ENCODE measurements around the gene FAM193B.

Gene FAM193B

DNA sequence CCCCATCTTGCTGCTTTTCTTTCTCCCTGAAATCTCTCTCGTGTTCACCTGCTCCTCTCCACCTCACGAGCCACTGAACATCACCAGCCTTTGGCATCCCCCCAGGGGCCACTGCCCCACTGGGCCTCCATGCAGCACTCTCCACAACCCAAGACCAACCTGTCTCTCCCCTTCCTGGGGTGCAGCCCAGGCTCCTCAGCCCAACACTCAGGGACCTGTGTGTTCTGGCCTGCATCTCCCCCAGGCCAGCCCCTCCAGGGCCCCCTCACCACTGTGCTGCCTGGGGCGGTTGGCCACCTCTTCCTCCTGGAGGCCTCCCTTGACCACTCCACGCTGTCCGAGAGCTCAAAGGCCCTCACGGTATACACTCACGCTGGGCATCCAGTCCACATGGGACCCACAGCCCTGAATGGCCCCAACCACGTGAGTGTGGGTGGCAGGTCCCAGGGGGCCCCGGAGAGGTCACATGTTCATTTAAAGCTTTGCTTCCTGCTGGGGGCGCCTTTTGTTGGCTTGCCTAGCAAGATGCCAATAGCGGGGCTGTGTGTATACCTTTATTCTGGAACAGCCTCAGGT lies 44.3 kb downstream of the FAM193B start:
- peaks cover 22% of the 10 kb centered on the region for H3K36me3 Mint-ChIP-seq (ENCODE audit: low read depth)
- H3K27me3 Mint-ChIP-seq (ENCODE audit: low read depth) = no peaks in the 10 kb centered on the region
- no peak overlapping the region for H3K4me3 Mint-ChIP-seq
- no peak overlapping the region for H3K27ac Mint-ChIP-seq
- peaks cover 6% of the 10 kb centered on the region for H3K4me1 Mint-ChIP-seq (ENCODE audit: low read depth)
- no peaks in the 10 kb centered on the region for H3K9me3 Mint-ChIP-seq

DNA sequence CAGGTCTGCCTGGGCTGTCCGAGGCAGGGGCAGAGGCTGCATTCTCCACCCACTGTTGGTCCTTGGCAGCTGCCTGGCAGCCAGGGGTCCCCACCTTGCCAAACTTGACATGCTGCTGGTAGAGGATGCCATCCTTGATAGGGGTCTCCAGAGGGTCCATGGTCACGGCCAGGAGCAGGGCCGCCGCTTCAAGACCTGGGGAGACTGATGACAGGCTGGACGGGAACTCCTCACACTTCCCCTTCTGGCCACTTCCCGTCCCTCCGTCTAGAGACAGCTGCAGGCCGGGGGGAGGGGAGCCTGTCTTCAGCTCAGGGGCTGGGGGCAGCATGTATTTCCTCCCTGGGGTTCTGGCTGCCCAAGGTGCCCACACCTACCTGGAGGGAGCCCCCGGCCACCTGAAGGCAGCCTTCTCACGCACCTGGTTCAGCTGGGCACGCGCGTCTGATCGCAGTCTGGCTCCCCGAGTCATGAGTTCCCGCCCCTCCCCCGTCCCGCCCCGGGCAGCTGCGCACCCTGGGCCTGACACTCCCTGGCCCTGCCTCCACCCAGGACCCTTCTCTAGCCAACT lies 44.9 kb downstream of the FAM193B start, which contains the start of gene DOK3:
TSS of gene DOK3 (minus strand) at position 446 of the 571 bp plus-strand sequence. CDS start at position 160, 286 bp downstream.
- no peaks in the 10 kb centered on the region for H3K9me3 Mint-ChIP-seq
- H3K4me3 Mint-ChIP-seq = no peak within 1 kb of the TSS
- H3K4me1 Mint-ChIP-seq (ENCODE audit: low read depth) = peaks cover 4% of the 10 kb centered on the region
- H3K27me3 Mint-ChIP-seq (ENCODE audit: low read depth) = no peaks in the 10 kb centered on the region
- H3K27ac Mint-ChIP-seq = no peak within 1 kb of the TSS
- peaks cover 21% of the 10 kb centered on the region for H3K36me3 Mint-ChIP-seq (ENCODE audit: low read depth)

DNA sequence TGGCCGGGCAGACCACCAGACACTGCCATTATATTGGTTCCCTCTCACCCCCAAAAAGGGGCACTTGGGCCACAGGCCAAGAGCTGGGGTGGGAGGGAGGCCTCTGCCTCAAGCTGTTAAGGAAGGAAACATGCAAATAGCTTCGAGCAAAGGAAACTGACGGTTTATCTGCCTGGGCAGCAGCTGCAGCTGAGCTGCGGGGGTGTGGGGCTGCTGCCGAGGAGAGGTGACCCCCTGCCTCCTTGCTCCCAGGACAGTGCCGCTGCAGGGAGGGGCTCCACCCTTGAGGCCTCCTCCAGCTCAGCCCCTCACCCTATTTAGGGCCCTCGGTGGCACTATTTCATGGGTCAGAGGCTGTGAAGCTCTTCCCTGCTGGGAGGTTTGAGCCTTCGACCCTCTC lies 45.5 kb downstream of the FAM193B start:
- Mint-ChIP-seq H3K4me3 (no peak overlapping the region), H3K27me3 (ENCODE audit: low read depth) (no peaks in the 10 kb centered on the region), H3K36me3 (ENCODE audit: low read depth) (peaks cover 16% of the 10 kb centered on the region), H3K4me1 (ENCODE audit: low read depth) (peaks cover 1% of the 10 kb centered on the region), H3K9me3 (no peaks in the 10 kb centered on the region), H3K27ac (no peak overlapping the region)

DNA sequence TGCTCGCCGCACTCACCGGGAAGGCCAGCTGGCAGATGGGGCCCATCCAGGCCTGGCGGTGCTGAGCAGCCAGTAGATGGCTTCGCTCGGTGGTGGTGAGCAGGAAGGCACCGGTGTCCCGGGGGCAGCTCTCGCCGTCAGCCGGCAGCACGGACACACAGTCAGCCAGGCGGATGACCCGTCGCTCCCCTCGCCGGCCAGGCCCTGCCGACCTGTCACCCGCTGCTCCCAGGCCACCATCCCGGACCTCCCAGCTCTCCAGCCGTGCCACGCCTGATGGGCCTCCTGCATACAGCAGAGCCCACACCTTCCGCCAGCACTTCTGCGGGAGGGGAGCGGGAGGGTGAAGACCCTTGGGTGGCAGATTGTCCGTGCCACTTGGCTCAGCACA lies 46.1 kb downstream of the FAM193B start:
- H3K9me3 Mint-ChIP-seq = no peaks in the 10 kb centered on the region
- H3K4me3 Mint-ChIP-seq = no peak overlapping the region
- no peaks in the 10 kb centered on the region for H3K27me3 Mint-ChIP-seq (ENCODE audit: low read depth)
- H3K27ac Mint-ChIP-seq = no peak overlapping the region
- peaks cover 1% of the 10 kb centered on the region for H3K4me1 Mint-ChIP-seq (ENCODE audit: low read depth)
- peaks cover 15% of the 10 kb centered on the region for H3K36me3 Mint-ChIP-seq (ENCODE audit: low read depth)

DNA sequence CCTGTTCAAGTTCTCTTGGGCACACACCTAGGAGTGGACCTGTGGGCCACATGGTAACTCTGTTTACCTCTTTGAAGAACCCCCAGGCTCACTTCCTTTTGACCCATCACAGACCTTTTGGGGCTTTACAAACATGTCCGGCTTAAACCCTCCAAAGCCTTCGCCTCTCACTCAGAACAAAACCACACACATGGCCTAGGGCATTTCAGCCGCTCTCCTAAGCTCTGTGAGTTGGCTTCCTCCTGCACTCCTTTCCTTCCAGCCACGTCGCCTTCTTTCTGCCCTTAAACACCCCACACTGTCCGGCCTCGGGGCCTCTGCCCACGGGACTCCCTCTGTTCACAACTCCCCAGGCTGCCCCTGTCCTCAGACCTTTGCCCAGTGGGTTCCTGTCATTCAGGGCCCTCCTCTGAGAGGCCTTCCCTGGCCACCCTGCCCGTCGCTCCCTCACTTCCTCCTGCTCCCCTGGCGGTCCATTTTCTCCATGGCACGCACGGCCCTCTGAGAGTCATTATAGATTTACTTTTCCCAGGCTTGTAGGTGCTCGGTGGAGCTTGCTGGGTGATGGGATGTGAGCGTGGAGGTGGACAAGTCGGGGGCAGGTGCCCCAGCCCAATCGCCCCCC lies 46.7 kb downstream of the FAM193B start:
- H3K4me1 Mint-ChIP-seq (ENCODE audit: low read depth) = peaks cover 1% of the 10 kb centered on the region
- no peaks in the 10 kb centered on the region for H3K9me3 Mint-ChIP-seq

DNA sequence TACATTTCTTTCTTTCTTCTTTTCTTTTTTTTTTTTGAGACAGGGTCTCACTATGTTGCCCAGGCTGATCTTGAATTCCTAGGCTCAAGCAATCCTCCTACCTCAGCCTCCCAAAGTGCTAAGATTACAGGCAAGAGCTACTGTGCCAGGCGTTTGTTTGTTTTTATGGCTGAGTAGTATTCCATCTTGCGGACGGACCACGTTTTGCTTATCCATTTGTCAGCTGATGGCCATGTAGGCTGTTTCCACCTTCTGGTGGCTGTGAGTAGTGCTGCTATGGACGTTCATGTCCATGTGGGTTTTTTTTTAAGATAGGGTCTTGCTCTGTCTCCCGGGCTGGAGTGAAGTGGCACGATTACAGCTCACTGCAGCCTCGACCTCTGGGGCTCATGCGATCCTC lies 47.2 kb downstream of the FAM193B start:
- H3K9me3 Mint-ChIP-seq = no peaks in the 10 kb centered on the region
- H3K27ac Mint-ChIP-seq = no peak overlapping the region
- peaks cover 8% of the 10 kb centered on the region for H3K36me3 Mint-ChIP-seq (ENCODE audit: low read depth)
- peaks cover 1% of the 10 kb centered on the region for H3K4me1 Mint-ChIP-seq (ENCODE audit: low read depth)
- H3K27me3 Mint-ChIP-seq (ENCODE audit: low read depth) = no peaks in the 10 kb centered on the region
- no peak overlapping the region for H3K4me3 Mint-ChIP-seq

More for the DNA sequence above, 46.7 kb downstream of the FAM193B start:
- Mint-ChIP-seq H3K4me3 (no peak overlapping the region), H3K36me3 (ENCODE audit: low read depth) (peaks cover 12% of the 10 kb centered on the region), H3K27me3 (ENCODE audit: low read depth) (no peaks in the 10 kb centered on the region), H3K27ac (no peak overlapping the region)

DNA sequence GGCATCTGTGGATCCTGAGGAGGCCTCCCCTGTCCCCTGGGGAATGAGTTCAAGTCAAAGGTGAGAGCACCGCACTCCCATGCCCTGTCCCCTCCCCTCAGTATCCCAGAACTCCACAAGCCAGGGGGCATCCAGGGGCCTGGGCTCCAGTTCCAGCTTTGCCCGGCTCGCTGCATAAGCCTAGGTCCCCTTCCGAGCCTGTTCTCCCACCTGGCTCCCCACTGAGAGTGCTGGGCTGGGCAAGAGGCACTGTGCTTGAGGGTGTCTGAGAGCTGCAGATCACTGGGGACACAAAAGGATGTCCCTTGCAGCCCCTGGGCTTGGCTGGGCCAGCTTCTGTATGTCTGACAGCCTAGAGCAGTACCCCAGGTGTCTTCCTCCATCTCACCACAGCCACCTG lies 49.3 kb downstream of the FAM193B start:
- H3K9me3 Mint-ChIP-seq = no peaks in the 10 kb centered on the region
- H3K27ac Mint-ChIP-seq = no peak overlapping the region
- H3K36me3 Mint-ChIP-seq (ENCODE audit: low read depth) = peaks cover 2% of the 10 kb centered on the region
- H3K4me1 Mint-ChIP-seq (ENCODE audit: low read depth) = peaks cover 4% of the 10 kb centered on the region
- H3K4me3 Mint-ChIP-seq = no peak overlapping the region
- peaks cover 4% of the 10 kb centered on the region for H3K27me3 Mint-ChIP-seq (ENCODE audit: low read depth)

DNA sequence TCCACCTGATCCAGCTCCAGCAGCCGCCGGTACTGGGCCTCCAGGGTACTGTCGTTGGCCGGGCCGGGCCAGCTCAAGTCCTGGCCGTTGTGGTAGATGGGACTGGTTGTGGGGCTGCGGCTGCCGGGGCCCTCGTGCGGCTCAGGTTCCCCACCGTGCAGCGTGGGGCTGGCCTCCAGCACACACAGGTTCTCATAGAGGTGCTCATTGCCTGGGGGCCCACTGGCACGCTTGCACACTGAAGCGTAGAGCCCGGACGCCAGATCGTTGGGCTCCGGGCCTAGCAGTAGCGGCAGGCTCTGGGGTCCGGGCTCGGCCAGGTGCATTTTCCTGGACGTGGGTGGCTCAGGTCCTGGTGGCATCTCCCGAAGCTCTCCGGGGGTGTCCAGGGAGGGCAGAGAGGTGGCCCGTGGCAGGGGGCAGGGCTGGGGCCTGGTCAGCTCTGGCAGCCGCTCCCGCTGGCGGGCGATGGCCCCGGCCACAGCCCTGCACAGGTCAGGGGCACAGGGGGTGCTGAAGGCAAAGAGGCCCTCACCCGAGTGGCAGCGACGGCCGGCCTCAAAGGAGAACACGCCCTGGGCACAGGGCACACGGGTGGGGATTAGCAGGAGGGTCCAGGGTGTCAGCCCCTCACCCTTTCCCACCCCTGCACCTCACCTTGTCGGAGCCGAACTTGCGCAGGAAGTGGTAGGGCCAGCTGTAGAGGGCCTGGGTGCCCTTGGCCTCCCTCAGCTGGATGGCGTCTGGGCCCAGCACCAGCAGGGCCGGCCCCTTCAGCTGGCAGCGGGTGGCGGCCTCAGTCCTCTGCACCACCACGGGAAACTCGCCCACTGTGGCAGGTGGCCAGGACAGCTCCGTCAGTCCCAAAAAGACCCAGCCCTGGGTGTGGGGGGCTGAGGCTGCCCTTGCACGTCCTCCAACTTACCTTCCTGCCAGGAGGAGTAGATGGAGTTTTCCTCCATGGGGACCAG lies 50.0 kb downstream of the FAM193B start:
- H3K36me3 Mint-ChIP-seq (ENCODE audit: low read depth) = peaks cover 2% of the 10 kb centered on the region
- no peaks in the 10 kb centered on the region for H3K9me3 Mint-ChIP-seq
- peaks cover 10% of the 10 kb centered on the region for H3K27me3 Mint-ChIP-seq (ENCODE audit: low read depth)
- H3K4me1 Mint-ChIP-seq (ENCODE audit: low read depth) = peaks cover 2% of the 10 kb centered on the region
- no peak overlapping the region for H3K27ac Mint-ChIP-seq
- H3K4me3 Mint-ChIP-seq = no peak overlapping the region

DNA sequence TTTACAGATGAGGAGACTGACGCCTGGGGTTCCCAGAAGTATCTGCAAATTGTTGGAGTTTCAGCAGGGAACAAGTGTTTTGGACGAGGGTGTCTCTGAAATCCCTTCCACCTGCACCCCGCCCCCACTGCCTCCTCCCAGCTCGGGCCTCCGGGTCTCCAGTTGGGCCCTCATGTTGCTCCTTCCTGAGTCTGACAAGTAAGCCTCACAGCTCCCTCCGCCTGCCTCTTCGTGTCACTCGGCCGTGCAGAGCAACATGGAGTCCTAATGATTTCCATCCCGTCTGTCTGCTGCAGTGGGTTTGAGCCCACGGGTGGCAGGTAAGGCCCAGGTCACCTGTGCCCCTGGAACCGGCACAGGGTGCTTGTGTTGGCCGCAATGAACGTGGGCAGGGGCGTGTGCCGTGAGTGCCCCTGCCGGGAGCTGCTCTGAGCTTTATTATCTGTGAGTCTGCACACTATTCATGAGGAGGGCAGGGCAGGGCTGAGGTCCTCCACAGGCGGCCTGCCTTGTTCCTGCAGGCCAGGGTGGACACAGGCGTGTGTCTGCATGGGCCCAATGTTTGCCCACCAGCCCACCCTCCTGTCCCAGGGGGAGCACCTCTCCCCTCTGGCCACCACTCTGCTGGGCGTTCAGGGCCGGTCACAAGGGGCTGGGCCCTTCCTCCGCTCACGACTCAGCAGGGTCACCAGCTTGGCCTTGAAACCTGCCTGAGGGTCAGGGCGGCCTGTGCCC lies 50.8 kb downstream of the FAM193B start:
- H3K36me3 Mint-ChIP-seq (ENCODE audit: low read depth) = peaks cover 3% of the 10 kb centered on the region
- peaks cover 15% of the 10 kb centered on the region for H3K27me3 Mint-ChIP-seq (ENCODE audit: low read depth)
- no peak overlapping the region for H3K27ac Mint-ChIP-seq
- H3K9me3 Mint-ChIP-seq = no peaks in the 10 kb centered on the region
- H3K4me1 Mint-ChIP-seq (ENCODE audit: low read depth) = peaks cover 7% of the 10 kb centered on the region
- no peak overlapping the region for H3K4me3 Mint-ChIP-seq

DNA sequence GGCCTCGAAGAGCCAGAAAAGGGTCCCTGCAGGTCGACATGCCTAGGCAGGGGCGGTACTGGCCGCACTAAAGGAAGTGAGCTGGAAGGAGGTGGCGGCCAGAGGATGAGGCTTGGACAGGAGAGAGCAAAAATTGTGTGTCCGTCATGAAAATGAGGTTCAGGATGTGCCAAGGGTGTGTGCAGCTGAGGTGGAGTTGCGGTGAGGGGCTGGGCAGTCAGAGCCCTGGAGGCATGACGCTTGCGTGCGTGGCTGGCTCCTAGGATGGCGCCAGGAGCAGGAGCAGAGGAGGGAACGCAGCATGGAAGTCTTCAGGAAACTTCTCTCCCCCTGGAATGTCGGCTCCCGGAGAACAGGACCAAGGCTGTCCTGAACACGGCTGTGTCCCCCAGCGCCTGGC lies 51.5 kb downstream of the FAM193B start:
- Mint-ChIP-seq H3K36me3 (ENCODE audit: low read depth) (peaks cover 3% of the 10 kb centered on the region), H3K4me3 (no peak overlapping the region), H3K9me3 (no peaks in the 10 kb centered on the region), H3K27me3 (ENCODE audit: low read depth) (peaks cover 22% of the 10 kb centered on the region), H3K27ac (no peak overlapping the region), H3K4me1 (ENCODE audit: low read depth) (peaks cover 11% of the 10 kb centered on the region)

DNA sequence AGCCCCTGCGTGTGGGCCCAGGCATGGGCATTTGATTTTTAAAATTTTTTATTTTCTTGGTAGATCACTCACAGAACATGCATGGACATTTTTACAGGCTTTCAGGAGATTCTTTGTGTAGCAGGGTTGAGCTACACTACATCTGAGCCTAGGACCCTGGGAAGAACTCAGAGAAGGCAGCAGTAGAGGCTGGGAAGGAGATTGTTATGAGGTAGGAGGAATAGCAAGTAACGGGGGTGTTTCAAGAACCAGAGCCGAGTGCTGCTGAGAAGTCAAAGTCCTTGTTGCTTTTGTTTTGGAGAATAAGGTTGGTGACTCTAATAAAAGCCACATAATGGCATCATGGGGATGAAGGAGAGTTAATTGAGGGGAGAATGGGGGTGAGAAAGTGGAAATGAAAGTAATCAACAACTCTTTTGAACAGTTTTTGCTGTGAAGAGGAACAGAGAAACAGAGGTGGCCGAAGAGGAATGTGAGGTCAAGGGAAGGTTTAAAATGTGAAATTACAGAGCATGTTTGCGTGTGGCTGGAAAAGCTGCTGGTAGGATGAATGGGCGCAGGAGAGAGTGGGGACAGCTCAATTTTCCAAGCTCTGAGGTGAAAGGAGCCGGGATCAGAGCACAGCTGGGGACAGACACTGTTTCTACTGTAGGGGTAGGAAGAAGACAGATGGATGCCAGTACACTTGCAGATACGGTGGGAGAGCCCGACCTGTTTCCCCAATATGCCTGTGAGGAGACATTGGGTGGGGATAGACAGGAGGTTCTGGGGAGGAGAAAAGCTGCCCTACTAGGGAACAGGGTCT lies 52.3 kb downstream of the FAM193B start:
- peaks cover 24% of the 10 kb centered on the region for H3K27me3 Mint-ChIP-seq (ENCODE audit: low read depth)

DNA sequence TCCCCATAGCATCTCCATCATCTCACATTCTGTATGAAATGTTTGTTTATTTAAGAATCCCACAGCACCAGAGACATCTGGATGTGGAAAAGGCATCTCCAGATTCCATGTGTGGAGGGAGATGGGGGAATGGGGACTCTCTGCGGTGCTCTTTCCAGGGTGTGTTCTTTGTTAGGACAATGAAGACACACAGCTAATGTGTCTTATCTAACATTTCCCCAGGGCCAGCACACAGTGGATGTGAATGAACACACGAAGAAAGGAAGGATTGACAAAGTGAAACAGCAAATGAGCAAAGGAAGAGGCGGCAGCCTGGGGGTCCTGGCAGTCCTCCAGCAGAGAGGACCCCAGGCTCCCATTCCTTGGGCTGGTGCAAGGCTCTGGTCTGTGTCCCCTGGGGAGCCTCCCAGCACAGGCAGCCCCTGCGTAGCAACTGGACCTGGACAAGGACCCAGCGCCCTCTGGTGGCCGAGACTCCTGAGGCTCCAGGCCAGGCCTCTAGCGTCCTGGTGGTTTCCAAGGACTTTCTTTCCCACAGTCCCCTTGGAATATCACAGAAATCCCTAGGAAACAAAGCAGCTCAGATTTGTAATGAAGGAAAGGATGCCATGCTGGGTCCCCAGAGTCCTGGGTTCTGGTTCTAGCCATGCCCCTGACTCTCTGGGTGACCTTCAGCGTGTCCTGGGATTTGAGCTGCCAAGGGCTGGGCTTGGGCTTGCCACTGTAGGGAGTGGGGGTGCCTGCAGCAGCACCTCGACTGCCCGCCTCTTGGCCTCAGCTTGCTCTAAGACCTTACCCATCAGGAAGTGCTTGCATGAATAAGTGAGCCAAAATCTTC lies 53.5 kb downstream of the FAM193B start:
- H3K4me1 Mint-ChIP-seq (ENCODE audit: low read depth) = peaks cover 18% of the 10 kb centered on the region
- H3K27me3 Mint-ChIP-seq (ENCODE audit: low read depth) = peaks cover 24% of the 10 kb centered on the region
- H3K4me3 Mint-ChIP-seq = no peak overlapping the region
- peaks cover 3% of the 10 kb centered on the region for H3K36me3 Mint-ChIP-seq (ENCODE audit: low read depth)
- no peaks in the 10 kb centered on the region for H3K9me3 Mint-ChIP-seq
- H3K27ac Mint-ChIP-seq = no peak overlapping the region

More for the DNA sequence above, 52.3 kb downstream of the FAM193B start:
- Mint-ChIP-seq H3K4me1 (ENCODE audit: low read depth) (peaks cover 14% of the 10 kb centered on the region), H3K4me3 (no peak overlapping the region), H3K9me3 (no peaks in the 10 kb centered on the region), H3K27ac (no peak overlapping the region), H3K36me3 (ENCODE audit: low read depth) (peaks cover 3% of the 10 kb centered on the region)

DNA sequence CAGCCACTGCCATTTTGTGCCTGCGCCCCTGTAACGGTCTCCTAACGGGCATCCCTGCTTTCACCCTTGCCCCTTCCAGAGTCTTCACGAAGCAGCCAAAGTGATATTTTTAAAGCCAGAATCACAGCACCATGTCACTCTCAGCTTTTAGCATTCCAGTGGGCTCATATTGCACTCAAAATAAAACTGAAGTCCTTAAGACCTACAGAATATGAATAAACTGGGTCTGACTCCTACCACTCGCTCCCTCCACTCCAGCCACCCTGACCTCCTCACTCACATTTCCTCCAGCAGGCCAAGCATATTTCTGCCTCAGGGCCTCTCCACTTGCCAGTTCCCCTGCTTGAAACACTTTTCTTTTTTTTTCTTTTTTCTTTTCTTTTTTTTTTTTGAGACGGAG lies 54.5 kb downstream of the FAM193B start:
- H3K4me3 Mint-ChIP-seq = no peak overlapping the region
- H3K4me1 Mint-ChIP-seq (ENCODE audit: low read depth) = peaks cover 19% of the 10 kb centered on the region
- peaks cover 3% of the 10 kb centered on the region for H3K36me3 Mint-ChIP-seq (ENCODE audit: low read depth)
- H3K27me3 Mint-ChIP-seq (ENCODE audit: low read depth) = peaks cover 24% of the 10 kb centered on the region
- no peak overlapping the region for H3K27ac Mint-ChIP-seq
- no peaks in the 10 kb centered on the region for H3K9me3 Mint-ChIP-seq
